ENCODE results near the gene LCK.

- TF ChIP-seq CBX8 (IDR thresholded peaks at IDR 0.05; ENCODE audit: borderline replicate concordance, extremely low read depth, low read depth, low read length, poor library complexity, severe bottlenecking) (no peak), MYBL2 (IDR thresholded peaks at IDR 0.05; ENCODE audit: low read depth) (no peak), MYBL2 (CRISPR knock-in tag; IDR thresholded peaks at IDR 0.05; ENCODE audit: borderline replicate concordance) (no peak), ZNF512 (tag; IDR thresholded peaks at IDR 0.05) (no peak), POLR2AphosphoS5 (IDR thresholded peaks at IDR 0.05; ENCODE audit: control insufficient read depth, insufficient read depth, low read depth, low read length) (no peak), HSF4 (CRISPR knock-in tag; IDR thresholded peaks at IDR 0.05; ENCODE audit: borderline replicate concordance) (no peak), SNRNP70 (optimal IDR thresholded peaks at IDR 0.05; ENCODE audit: low read depth, low read length) (no peak), EZH2 (IDR thresholded peaks at IDR 0.05; ENCODE audit: borderline replicate concordance, low read depth, low read length) (no peak), RBM39 (optimal IDR thresholded peaks at IDR 0.05; ENCODE audit: low read depth, low read length) (no peak), KDM5B (IDR thresholded peaks at IDR 0.05; ENCODE audit: insufficient replicate concordance, low read depth, low read length) (no peak)
Observed at GRCh38 chr1:32215629-32216480, 35.2 kb upstream of the LCK start.

All from K562 (cell line).